Measurements from ENCODE around the gene SGIP1. TPM values are rescaled to one million over a fixed set of nuclear protein-coding genes. Genes with fewer than 3 reads are reported as not detected.
A peak's percentile ranks its signal among the peaks of the same experiment; 100 is the strongest.

Gene SGIP1
- total and polyA plus RNA-seq, 2 of the 4 experiments (the other 2 are of a cell fraction) = 27.1 to 42.7 TPM

GRCh38 chr1:66489151-66489550 lies 44.8 kb upstream of the SGIP1 start:
- Histone ChIP-seq H2AFZ (replicated peaks; ENCODE audit: low read length, poor library complexity) (no peak overlapping the region), H3K4me2 (ENCODE audit: low read depth, low read length) (peak overlapping the region; percentile 69; the same call in 1 of the 2 replicates), H3K14ac (replicated peaks; ENCODE audit: low read depth, low read length) (no peak overlapping the region; the same call in 1 of the 2 replicates), H3K79me1 (ENCODE audit: low read depth in 1 of 2, low read length in 2 of 2) (0 out of 4 replicates have a peak, but pooled peaks cover 0 to 4% of the 10 kb centered on the region in 2 experiments), H4K5ac (ENCODE audit: low read depth, low read length) (peak overlapping the region; percentile 61; the same call in 1 of the 2 replicates), H3K18ac (ENCODE audit: low read depth, low read length) (peak overlapping the region; percentile 75), H3K27me3 (ENCODE audit: control insufficient read depth, insufficient read depth, low read length) (no peaks in the 10 kb centered on the region), H3K9me1 (ENCODE audit: insufficient read depth, low read length) (peaks cover 10% of the 10 kb centered on the region), H2BK15ac (ENCODE audit: low read depth, low read length) (no peak overlapping the region), H3K36me3 (ENCODE audit: control insufficient read depth, insufficient read depth, low read length) (no peaks in the 10 kb centered on the region), H2BK120ac (ENCODE audit: low read depth, low read length) (peak overlapping the region; percentile 43; the same call in 1 of the 2 replicates), H2AK9ac (replicated peaks; ENCODE audit: low read depth, low read length, poor library complexity) (no peak overlapping the region), H3K4me1 (ENCODE audit: control insufficient read depth, insufficient read depth, low read length) (peaks cover 11% of the 10 kb centered on the region; the same call in 1 of the 2 replicates), H3K9ac (ENCODE audit: low read depth, low read length) (no peak overlapping the region), H4K20me1 (ENCODE audit: insufficient read depth, low read length) (no peaks in the 10 kb centered on the region), H3K27ac (ENCODE audit: insufficient read depth, low read length) (no peak overlapping the region), H4K8ac (ENCODE audit: low read depth in 2 of 2, low read length in 2 of 2) (no peak overlapping the region; a peak in 1 of 4 replicates), H3K23ac (ENCODE audit: low read depth, low read length) (peak overlapping the region; percentile 51; the same call in 1 of the 2 replicates), H2AK5ac (ENCODE audit: low read depth, low read length) (no peak overlapping the region), H2BK20ac (ENCODE audit: low read depth, low read length) (no peak overlapping the region), H2BK5ac (ENCODE audit: low read depth, low read length, poor library complexity, severe bottlenecking) (peak overlapping the region; percentile 89), H4K91ac (ENCODE audit: insufficient read depth, low read depth, low read length) (no peak overlapping the region), H3K9me3 (ENCODE audit: control insufficient read depth, insufficient read depth, low read length) (no peaks in the 10 kb centered on the region), H3K56ac (ENCODE audit: extremely low read depth, insufficient read depth, low read length) (no peak overlapping the region), H3K4ac (ENCODE audit: low read depth, low read length) (no peak overlapping the region), H3K4me3 (ENCODE audit: insufficient read depth, low read depth, low read length) (no peak overlapping the region)
- in situ Hi-C loops (cut with MboI; ENCODE audit: low sequenced_read_pairs) = no loop called here
- WGBS, 2 experiments (ENCODE audit: extremely low coverage in 2 of 2, insufficient read length in 1 of 2) = no CpG with 5 or more reads among the region's 2 CpGs
- POLR2A ChIA-PET (ENCODE audit: unreplicated experiment) = no interaction called here
- TF ChIP-seq CTCF (conservative IDR thresholded peaks at IDR 0.05; ENCODE audit: low read depth, low read length) (no peak), MXI1 (IDR thresholded peaks at IDR 0.05; ENCODE audit: borderline replicate concordance, low read depth, low read length) (no peak), NFE2L2 (IDR thresholded peaks at IDR 0.05; ENCODE audit: low read depth, low read length) (no peak), USF2 (IDR thresholded peaks at IDR 0.05; ENCODE audit: low read depth, low read length) (no peak), CEBPB (IDR thresholded peaks at IDR 0.05; ENCODE audit: low read depth, low read length) (no peak), SMC3 (IDR thresholded peaks at IDR 0.05; ENCODE audit: low read depth, low read length) (no peak), MAFK (IDR thresholded peaks at IDR 0.05; ENCODE audit: low read depth, low read length) (no peak), RCOR1 (IDR thresholded peaks at IDR 0.05; ENCODE audit: insufficient replicate concordance, low read length) (no peak), RFX5 (IDR thresholded peaks at IDR 0.05; ENCODE audit: low read depth, low read length) (no peak), MAZ (IDR thresholded peaks at IDR 0.05; ENCODE audit: borderline replicate concordance, low read depth, low read length) (no peak), RAD21 (IDR thresholded peaks at IDR 0.05; ENCODE audit: low read length) (no peak), POLR2A (IDR thresholded peaks at IDR 0.05; ENCODE audit: low read depth, low read length) (no peak)
- DNase-seq (peak; percentile 69), ATAC-seq (ENCODE audit: low read depth) (peak; percentile 50)
- intact Hi-C loops (cut with micrococcal nuclease) = no loop called here
- no TSS peak for BruUV-seq (replicated peaks)
- CTCF ChIA-PET = interaction anchor here (3.7 kb wide), 1 partner anchor 15 kb away, joined by 22 read pairs; no protein-coding TSS in a partner anchor
- dilution Hi-C loops (cut with HindIII; ENCODE audit: low sequenced_read_pairs, unreplicated experiment) = no loop called here

Data from IMR-90 (cell line).